ENCODE measurements around the gene ZCCHC8.

DNA sequence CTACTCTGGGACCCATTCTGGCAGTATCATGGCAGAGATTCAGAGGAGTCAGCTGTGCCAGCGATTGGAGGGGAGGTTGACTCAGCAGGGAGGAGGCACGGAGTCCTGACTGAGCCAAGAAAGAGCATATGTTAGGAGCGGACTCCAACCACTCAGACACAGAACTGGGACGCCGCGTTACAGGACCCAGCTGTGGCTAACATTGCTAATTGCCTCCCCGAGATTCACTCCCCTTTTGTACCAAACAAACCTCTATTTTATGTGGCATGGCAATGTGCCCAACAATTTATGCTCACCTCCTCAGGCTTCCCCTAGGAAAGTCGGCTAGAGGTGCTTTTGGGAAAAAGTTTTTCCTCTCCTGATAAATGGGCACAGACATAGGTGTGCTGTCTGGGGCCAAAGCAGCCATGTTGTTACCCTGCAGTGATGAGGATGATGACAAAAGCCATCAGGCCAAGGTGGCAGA is 63.0 kb downstream of the ZCCHC8 start:
- TF ChIP-seq, protein P1, sequence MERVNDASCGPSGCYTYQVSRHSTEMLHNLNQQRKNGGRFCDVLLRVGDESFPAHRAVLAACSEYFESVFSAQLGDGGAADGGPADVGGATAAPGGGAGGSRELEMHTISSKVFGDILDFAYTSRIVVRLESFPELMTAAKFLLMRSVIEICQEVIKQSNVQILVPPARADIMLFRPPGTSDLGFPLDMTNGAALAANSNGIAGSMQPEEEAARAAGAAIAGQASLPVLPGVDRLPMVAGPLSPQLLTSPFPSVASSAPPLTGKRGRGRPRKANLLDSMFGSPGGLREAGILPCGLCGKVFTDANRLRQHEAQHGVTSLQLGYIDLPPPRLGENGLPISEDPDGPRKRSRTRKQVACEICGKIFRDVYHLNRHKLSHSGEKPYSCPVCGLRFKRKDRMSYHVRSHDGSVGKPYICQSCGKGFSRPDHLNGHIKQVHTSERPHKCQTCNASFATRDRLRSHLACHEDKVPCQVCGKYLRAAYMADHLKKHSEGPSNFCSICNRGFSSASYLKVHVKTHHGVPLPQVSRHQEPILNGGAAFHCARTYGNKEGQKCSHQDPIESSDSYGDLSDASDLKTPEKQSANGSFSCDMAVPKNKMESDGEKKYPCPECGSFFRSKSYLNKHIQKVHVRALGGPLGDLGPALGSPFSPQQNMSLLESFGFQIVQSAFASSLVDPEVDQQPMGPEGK (CRISPR knock-in tag; IDR thresholded peaks at IDR 0.05; ENCODE audit: borderline replicate concordance) = no peak
- TF ChIP-seq ZFP3 (CRISPR knock-in tag; IDR thresholded peaks at IDR 0.05) (no peak), ARNTL (CRISPR knock-in tag; IDR thresholded peaks at IDR 0.05; ENCODE audit: borderline replicate concordance, low read depth) (no peak), RARB (CRISPR knock-in tag; IDR thresholded peaks at IDR 0.05) (no peak)
- TF ChIP-seq, protein P2, sequence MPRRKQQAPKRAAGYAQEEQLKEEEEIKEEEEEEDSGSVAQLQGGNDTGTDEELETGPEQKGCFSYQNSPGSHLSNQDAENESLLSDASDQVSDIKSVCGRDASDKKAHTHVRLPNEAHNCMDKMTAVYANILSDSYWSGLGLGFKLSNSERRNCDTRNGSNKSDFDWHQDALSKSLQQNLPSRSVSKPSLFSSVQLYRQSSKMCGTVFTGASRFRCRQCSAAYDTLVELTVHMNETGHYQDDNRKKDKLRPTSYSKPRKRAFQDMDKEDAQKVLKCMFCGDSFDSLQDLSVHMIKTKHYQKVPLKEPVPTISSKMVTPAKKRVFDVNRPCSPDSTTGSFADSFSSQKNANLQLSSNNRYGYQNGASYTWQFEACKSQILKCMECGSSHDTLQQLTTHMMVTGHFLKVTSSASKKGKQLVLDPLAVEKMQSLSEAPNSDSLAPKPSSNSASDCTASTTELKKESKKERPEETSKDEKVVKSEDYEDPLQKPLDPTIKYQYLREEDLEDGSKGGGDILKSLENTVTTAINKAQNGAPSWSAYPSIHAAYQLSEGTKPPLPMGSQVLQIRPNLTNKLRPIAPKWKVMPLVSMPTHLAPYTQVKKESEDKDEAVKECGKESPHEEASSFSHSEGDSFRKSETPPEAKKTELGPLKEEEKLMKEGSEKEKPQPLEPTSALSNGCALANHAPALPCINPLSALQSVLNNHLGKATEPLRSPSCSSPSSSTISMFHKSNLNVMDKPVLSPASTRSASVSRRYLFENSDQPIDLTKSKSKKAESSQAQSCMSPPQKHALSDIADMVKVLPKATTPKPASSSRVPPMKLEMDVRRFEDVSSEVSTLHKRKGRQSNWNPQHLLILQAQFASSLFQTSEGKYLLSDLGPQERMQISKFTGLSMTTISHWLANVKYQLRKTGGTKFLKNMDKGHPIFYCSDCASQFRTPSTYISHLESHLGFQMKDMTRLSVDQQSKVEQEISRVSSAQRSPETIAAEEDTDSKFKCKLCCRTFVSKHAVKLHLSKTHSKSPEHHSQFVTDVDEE (CRISPR knock-in tag; IDR thresholded peaks at IDR 0.05) = no peak
